ENCODE results near the gene CACNG3. TPM values are rescaled to one million over a fixed set of nuclear protein-coding genes. Genes with fewer than 3 reads are reported as not detected.

The CACNG3 gene
- total and polyA plus RNA-seq, 8 donors = not detected

GRCh38 chr16:24279982-24280515, 23.9 kb downstream of the CACNG3 start:
- H3K4me3 ChIP-seq = no peak overlapping the region
- H3K9me3 ChIP-seq = no peaks in the 10 kb centered on the region
- no peaks in the 10 kb centered on the region for H3K4me1 ChIP-seq
- intact Hi-C loops (cut with DNase I; ENCODE audit: low total_unique reads) = no loop called here
- peaks cover 0 to 11% (median 0%) of the 10 kb centered on the region in 3 donors for H3K27me3 ChIP-seq
- TF ChIP-seq POLR2A (IDR thresholded peaks at IDR 0.05) (no peak), POLR2AphosphoS5 (IDR thresholded peaks at IDR 0.05) (no peak), EP300 (IDR thresholded peaks at IDR 0.05) (no peak)
- TF ChIP-seq, protein P1, sequence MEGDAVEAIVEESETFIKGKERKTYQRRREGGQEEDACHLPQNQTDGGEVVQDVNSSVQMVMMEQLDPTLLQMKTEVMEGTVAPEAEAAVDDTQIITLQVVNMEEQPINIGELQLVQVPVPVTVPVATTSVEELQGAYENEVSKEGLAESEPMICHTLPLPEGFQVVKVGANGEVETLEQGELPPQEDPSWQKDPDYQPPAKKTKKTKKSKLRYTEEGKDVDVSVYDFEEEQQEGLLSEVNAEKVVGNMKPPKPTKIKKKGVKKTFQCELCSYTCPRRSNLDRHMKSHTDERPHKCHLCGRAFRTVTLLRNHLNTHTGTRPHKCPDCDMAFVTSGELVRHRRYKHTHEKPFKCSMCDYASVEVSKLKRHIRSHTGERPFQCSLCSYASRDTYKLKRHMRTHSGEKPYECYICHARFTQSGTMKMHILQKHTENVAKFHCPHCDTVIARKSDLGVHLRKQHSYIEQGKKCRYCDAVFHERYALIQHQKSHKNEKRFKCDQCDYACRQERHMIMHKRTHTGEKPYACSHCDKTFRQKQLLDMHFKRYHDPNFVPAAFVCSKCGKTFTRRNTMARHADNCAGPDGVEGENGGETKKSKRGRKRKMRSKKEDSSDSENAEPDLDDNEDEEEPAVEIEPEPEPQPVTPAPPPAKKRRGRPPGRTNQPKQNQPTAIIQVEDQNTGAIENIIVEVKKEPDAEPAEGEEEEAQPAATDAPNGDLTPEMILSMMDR (IDR thresholded peaks at IDR 0.05) = no peak
- no peak overlapping the region for H3K27ac ChIP-seq
- no peaks in the 10 kb centered on the region for H3K36me3 ChIP-seq
- 71 to 86% (median 81%) methylated on average over 8 of the region's 8 CpGs for WGBS, 5 donors
- no peak for DNase-seq

- no peak overlapping the region for H3K4me3 ChIP-seq
- intact Hi-C loops (cut with DNase I; ENCODE audit: low total_unique reads) = no loop called here
- no peaks in the 10 kb centered on the region for H3K4me1 ChIP-seq
- no peaks in the 10 kb centered on the region for H3K36me3 ChIP-seq
- 53 to 69% (median 59%) methylated on average over 4 of the region's 4 CpGs for WGBS, 5 donors
- peaks cover 0 to 15% (median 0%) of the 10 kb centered on the region in 3 donors for H3K27me3 ChIP-seq
- no peak for DNase-seq
- no peak for TF ChIP-seq POLR2AphosphoS5 (IDR thresholded peaks at IDR 0.05)
- TF ChIP-seq EP300 (IDR thresholded peaks at IDR 0.05) = no peak
- TF ChIP-seq, protein P1 (IDR thresholded peaks at IDR 0.05) = no peak
- TF ChIP-seq POLR2A (IDR thresholded peaks at IDR 0.05) = no peak
- no peak overlapping the region for H3K27ac ChIP-seq
- H3K9me3 ChIP-seq = no peaks in the 10 kb centered on the region
Measured at GRCh38 chr16:24281466-24281865, 25.3 kb downstream of the CACNG3 start.

DNA sequence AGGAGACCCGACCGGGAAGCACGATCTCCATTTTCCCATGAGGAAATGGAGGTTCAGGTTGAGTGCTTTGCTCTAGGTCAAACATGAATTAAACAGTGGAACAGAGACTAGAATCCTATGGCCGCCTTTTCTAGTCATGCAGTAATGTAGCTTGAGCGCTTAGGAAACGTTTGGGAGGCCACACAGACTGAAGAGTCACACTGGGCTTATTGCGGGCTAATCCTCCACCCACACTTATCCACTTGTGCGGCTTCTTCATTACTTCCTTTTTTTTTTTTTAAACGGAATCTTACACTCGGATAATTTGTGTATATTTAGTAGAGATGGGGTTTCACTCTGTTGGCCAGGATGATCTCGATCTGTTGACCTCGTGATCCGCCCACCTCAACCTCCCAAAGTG, 26.0 kb downstream of the CACNG3 start:
- no peak for DNase-seq
- 75 to 90% (median 89%) methylated on average over 13 of the region's 13 CpGs for WGBS, 5 donors
- intact Hi-C loops (cut with DNase I; ENCODE audit: low total_unique reads) = no loop called here
- H3K27me3 ChIP-seq = peaks cover 0 to 10% (median 0%) of the 10 kb centered on the region in 3 donors
- no peak overlapping the region for H3K27ac ChIP-seq
- H3K9me3 ChIP-seq = no peaks in the 10 kb centered on the region
- no peak overlapping the region for H3K4me3 ChIP-seq
- H3K4me1 ChIP-seq = no peaks in the 10 kb centered on the region
- TF ChIP-seq, protein P1 (IDR thresholded peaks at IDR 0.05) = no peak
- TF ChIP-seq POLR2AphosphoS5 (IDR thresholded peaks at IDR 0.05) = no peak
- no peak for TF ChIP-seq POLR2A (IDR thresholded peaks at IDR 0.05)
- no peak for TF ChIP-seq EP300 (IDR thresholded peaks at IDR 0.05)
- no peaks in the 10 kb centered on the region for H3K36me3 ChIP-seq

DNA sequence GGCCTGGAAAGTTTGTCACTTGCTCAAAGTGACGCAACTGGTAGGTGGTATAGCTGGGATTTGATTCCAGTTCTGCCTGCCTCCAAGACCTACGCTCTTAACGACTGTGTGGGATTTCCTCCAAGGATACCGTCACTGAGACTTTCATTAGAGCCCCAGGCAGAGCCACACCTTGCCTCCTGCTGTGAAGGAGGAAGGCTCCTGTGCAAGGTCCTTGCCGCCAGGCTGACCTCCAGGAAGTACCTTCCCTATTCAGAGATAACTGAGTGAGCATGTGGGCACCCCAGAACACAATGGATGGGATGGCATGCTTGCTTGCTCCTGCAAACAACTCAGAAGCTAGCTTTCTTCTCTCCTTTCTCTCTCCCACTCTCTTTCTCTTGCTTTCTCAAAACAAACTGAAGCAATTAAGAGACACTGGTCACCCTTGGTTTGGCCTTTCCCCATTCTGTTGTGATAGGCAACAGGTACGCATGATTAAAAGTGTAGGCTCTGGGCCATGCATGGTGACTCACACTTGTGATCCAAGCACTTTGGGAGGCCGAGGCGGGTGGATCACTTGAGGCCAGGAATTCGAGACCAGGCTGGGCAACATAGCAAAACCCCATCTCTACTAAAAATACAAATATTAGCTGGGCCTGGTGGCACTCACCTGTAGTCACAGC, 30.7 kb downstream of the CACNG3 start:
- H3K4me1 ChIP-seq = no peaks in the 10 kb centered on the region
- H3K9me3 ChIP-seq = peaks cover 0 to 9% (median 3%) of the 10 kb centered on the region in 4 donors
- DNase-seq = no peak
- H3K36me3 ChIP-seq = no peaks in the 10 kb centered on the region
- WGBS, 5 donors = 73 to 81% (median 75%) methylated on average over 9 of the region's 9 CpGs
- TF ChIP-seq EP300 (IDR thresholded peaks at IDR 0.05) (no peak), POLR2A (IDR thresholded peaks at IDR 0.05) (no peak), POLR2AphosphoS5 (IDR thresholded peaks at IDR 0.05) (no peak)
- TF ChIP-seq, protein P1 (IDR thresholded peaks at IDR 0.05) = no peak
- H3K27ac ChIP-seq = no peak overlapping the region
- intact Hi-C loops (cut with DNase I; ENCODE audit: low total_unique reads) = no loop called here
- peaks cover 0 to 4% (median under 1%) of the 10 kb centered on the region in 3 donors for H3K27me3 ChIP-seq
- no peak overlapping the region for H3K4me3 ChIP-seq
